Left hindlimb (tissue), 1 donor: ENCODE measurements around the gene AP3B1.

Experiments used
- DNase-seq: peaks from one replicate; pipeline ENCODE4 v3.0.0-alpha.2; 2018

The AP3B1 gene

GRCh38 chr5:77999399-77999798, 295.1 kb downstream of the AP3B1 start:
- DNase-seq, result no peak

DNA sequence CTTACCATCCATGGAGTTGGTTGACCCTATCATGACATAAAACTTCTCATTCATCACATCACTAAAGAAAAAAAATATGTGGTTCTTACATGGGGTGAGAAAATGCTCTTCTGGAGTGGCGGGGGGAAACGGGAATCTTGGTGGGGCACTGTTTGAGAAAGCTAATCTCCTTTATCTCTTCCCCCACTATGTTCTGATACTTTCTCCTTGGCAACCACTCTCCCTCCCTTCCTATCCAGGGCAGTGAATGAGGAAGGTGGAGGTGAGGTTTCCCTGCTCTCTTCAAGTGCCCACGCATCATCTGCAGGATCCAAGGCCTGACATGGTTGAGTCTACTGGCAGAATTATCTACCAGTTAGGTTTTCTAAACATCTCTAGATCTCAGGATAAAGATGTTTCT, 297.6 kb downstream of the AP3B1 start:
- no peak for DNase-seq

- DNase-seq, result no peak
Measured at GRCh38 chr5:77995793-77996409, 298.6 kb downstream of the AP3B1 start.

GRCh38 chr5:77994943-77995342, 299.6 kb downstream of the AP3B1 start:
- no peak for DNase-seq

- no peak for DNase-seq
Measured at GRCh38 chr5:77993855-77994318, 300.6 kb downstream of the AP3B1 start.

DNA sequence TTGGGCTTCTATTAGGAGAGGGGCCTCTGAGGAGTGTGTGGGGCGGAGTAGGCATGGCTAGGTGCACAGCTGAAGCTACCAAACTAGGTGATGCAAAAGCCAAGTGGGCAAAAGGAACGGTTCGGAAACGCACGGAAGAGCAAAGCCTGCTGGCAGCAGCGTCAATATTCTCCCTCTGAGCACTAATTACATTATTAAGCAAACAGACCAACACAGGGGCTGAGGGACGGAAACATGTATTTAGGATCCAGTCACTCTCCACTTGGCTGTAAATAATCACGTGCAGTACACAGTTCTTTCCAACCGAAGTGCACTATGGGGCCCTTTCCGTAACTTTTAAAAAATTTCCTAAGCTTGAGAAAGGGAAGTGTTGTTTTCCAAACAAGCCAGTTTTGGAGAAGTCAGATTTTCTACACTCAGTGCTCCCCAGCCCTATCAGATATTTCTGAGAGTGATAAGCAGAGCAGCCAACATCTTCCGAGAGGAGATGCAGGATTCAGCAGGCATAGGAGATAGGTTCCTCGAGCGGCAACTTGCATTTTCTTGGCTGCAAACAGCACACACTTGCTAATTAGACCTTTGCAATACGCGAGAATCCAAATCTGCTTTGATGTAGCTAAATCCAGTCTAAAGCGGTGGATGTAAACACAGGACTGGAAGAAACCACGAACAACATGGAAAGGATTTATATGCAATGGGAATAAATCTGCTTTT, 301.2 kb downstream of the AP3B1 start:
- DNase-seq, result no peak

DNA sequence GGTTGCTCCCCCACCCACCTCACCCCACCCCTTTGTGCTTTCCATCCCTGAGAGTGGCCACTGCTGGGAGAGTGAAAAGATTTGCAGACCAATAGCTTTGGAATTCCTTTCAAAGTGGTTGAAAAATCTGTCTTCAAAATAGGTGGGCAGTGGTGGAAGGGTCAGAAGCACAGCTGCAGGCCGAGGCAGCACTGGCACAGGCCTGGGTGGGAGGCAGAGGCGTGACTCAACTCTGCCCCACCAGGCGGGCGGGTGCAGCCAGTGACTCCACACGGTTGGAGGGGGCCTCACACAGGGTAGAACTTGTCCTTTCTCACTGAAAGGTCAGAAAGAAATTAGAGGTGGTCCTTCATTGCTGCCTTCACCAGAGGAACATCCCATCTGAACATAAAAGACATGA, 303.4 kb downstream of the AP3B1 start:
- no peak for DNase-seq

DNA sequence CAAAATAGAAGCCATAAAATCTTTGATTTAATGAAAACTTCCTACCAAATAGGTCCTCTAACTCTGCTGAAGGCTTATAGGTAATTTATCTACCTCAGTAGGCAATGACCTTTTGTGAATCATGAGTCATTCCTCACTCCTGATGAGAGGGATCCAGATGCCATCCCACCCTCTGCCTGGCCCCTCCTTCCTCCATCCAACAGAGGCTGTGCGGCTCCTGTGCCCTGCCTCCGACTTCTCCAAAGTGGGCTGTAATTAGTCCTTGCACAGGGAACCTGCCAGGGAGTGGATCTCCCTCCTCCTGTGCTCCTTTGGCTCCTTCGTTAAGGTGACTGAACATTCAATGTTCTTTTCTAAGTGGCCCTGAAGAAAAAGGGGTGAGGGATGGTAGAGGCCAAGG, 304.5 kb downstream of the AP3B1 start:
- DNase-seq, result no peak

DNA sequence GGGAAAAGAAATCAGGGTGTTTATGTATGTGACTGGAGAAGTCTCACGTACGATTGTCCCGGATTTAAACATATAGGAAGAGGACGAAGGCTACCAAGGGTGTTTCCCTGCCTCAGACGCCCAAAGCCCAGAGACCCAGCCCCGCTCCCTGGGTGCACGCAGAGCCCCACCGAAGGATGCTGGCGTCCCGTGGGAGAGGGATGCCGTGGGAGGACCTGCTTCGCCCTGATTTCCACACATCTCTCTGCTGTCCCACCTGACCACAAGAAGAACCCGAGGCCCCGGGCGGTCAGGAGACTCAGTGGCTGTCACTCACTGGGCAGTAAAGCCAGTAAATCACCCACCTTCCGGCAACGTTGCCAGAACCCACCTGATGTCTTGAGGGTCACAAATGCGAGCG, 306.5 kb downstream of the AP3B1 start:
- DNase-seq, result no peak

GRCh38 chr5:77987331-77987730, 307.2 kb downstream of the AP3B1 start:
- no peak for DNase-seq

GRCh38 chr5:77986261-77986660, 308.2 kb downstream of the AP3B1 start:
- DNase-seq, result no peak

- DNase-seq, result no peak
Measured at GRCh38 chr5:77985247-77985646, 309.3 kb downstream of the AP3B1 start.

- DNase-seq, result no peak
Measured at GRCh38 chr5:77984587-77984986, 309.9 kb downstream of the AP3B1 start.

- DNase-seq, result no peak
Measured at GRCh38 chr5:77983482-77984199, 310.9 kb downstream of the AP3B1 start.

DNA sequence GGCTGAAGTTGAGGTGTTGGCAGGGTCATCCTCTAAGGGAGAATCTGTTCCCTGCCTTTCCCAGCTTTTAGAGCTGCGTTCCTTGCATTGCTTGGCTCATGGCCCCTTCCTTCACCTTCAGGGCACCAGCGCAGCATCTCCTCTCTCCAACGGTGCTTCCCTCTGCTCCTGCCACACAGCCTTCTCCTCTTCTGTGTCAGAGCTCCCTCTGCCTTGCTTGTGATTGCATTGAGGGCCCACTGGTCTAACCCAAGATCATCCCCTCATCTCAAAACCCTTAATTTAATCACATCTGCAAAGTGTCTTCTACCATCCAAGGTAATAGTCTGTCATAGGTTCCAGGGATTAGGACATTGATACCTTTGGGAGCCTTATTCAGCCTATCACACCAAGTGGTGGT, 312.7 kb downstream of the AP3B1 start:
- no peak for DNase-seq

DNA sequence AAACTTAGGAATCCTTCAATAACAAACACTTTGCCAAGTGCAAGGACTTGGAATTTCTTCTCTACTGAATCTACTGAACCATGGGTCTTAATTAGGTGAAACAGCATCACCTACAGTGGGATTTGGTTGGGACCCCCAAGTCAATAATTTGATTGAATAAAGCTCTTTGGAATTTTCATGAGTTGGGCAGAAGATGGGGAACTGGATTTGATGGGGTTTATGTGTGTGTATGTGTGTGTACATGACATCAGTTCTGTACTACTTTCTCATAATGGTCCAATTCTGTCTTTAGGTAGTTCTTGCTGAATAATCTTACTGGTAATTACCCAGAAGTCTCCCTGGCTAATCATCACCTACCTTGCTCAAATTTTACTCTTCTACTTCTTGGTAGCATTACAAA, 319.9 kb downstream of the AP3B1 start:
- DNase-seq, result no peak

GRCh38 chr5:77973253-77973609, 321.3 kb downstream of the AP3B1 start:
- no peak for DNase-seq

DNA sequence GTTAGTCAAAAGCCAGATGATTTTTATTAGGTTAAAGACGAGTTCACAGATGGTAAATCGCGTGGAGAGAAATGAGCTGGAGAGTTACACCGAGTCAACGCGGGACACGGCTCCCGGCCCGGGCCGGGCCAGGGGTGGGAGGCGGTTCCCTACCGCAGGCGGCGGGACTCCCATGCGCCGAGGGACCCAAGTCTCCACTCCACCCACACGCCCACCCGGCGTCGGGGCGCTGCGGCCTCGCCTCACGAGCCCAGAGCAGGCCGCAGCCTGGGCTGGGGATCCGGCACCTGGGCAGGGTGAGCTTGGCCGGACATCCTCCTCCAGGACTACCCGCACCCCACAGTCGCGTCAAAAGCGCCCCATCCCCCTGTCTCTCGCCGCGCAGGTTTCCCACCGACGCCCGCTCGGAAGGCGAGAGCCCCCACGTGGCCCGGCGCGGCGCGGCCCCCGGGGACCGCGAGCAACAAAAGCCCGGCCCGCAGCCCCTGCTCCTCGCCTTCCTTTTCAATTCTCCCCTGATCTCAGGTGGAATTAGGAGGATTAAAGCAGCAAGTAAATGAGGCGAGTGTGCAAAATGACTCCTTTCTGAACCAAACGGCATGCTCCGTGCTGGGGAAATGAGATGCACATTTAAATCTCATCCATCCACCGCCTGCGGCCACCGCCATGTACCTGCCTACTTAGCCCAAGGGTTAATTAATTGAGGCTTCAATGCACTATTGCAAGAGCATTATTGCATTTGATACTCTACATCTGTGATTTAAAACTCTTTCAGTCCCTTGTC, 321.8 kb downstream of the AP3B1 start:
- no peak for DNase-seq

DNA sequence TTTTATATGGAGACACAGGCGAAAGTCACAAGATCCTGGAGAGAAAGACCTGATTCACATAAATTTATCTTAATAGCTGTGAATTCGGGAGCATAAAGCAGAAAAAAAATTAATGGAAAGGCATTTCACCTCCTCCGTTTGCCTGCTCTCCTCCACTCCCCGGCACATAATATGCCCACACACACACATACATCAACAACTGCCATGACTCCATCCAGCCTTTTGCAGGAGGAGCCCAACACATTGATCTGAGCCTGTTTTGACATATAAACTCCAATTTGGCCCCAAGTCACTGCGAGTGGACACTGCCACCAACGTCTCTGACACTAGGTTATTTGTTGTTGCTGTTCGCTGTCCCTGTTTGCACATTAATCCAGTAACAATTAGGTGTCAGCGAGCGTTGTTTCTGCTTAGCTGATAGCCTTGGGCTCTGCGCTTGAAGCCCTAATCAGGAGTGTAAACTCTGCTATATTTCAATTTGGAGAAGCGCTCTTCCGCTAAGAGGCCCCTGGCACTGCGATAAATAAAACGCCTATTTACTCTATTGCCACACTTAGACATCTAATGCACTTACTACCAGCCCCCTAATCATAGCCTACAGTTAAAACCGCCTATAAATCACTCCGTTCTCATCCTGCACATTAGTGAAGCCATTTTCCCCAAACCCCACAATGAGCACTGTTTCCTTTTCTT, 322.6 kb downstream of the AP3B1 start:
- DNase-seq, result no peak

GRCh38 chr5:77970891-77971290, 323.6 kb downstream of the AP3B1 start:
- DNase-seq, result no peak

DNA sequence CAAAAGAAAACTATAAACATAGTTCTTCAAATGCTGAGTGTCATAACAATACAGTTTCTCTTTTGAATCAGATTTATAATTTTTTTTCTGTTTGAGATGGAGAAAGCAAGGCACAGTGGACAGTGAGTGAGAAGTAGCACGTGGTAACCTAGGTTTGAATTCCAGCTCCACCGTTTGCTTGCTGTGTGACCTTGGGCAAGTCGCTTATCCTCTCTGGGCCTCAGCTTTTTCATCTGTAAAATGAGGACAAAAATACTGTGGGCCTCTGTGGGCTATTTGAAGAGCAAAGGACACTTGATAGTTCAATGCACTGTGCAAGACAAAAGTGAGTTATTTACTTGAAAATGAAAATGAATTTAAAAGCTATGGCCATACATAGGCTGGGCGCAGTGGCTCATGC, 330.7 kb downstream of the AP3B1 start:
- DNase-seq, result no peak

DNA sequence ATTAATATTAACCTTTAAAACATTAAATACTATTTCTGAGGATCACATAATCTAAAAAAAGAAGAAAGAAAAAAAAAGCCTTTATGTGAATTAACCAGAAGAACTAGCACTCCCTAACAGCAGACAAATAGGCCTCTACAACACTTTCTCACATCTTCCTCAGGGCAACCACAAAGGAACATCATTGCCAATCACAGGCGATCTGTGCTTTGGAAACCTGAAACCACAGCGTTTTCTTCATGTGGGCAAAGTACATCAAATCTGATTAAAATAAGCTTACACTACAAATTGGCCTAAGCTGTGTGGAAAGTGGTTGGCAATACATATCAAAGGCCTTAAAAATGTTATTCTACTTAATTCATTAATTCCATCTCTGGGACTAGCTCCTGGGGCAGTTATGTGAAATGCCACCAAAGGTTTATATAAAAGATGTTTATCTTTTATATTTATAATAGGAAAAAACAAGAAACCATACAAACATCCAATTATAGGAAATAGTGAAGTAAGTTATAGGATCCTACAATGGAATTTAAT, 333.6 kb downstream of the AP3B1 start:
- DNase-seq, result no peak

GRCh38 chr5:77960305-77960704, 334.2 kb downstream of the AP3B1 start:
- no peak for DNase-seq
